Osteoblast (primary cell): ENCODE results near the gene GLUL. TPM values are rescaled to one million over a fixed set of nuclear protein-coding genes. Genes with fewer than 3 reads are reported as not detected.
A peak's percentile ranks its signal among the peaks of the same experiment; 100 is the strongest.
"Not testable (repeated sequence)": the region's sequence is repeated elsewhere in the genome, so short reads cannot be mapped to it uniquely, and the experiment has no call there.

ENCODE experiments used
- DNase-seq: peaks from one replicate; pipeline ENCODE4 v3.0.0; 2011; ENCODE audit warnings: low spot score, mixed read lengths; ENCODE audit not compliant: insufficient read length; ENCODE audit errors: missing footprints
- H2AFZ ChIP-seq: 2 replicates; pipeline ENCODE4 v1.6.0; 2011; ENCODE audit warnings: mild to moderate bottlenecking, low read length
- H3K27ac ChIP-seq: 2 replicates; pipeline ENCODE4 v1.5.1; 2011; ENCODE audit warnings: mild to moderate bottlenecking, low read depth, low read length, moderate library complexity
- H3K27me3 ChIP-seq: 2 replicates; pipeline ENCODE4 v1.6.0; 2012; ENCODE audit warnings: mild to moderate bottlenecking, control low read depth, inconsistent platforms, low read length, moderate library complexity; ENCODE audit not compliant: insufficient read depth
- H3K36me3 ChIP-seq: 2 replicates; pipeline ENCODE4 v1.5.1; 2011; ENCODE audit warnings: mild to moderate bottlenecking, low read length, control low read depth, moderate library complexity; ENCODE audit not compliant: insufficient read depth
- H3K4me1 ChIP-seq: 2 replicates; pipeline ENCODE4 v1.5.1; 2011; ENCODE audit warnings: mild to moderate bottlenecking, low read length, control low read depth, moderate library complexity; ENCODE audit not compliant: insufficient read depth
- H3K4me2 ChIP-seq: 2 replicates; pipeline ENCODE4 v1.6.0; 2011; ENCODE audit warnings: mild to moderate bottlenecking, low read length; ENCODE audit not compliant: insufficient read depth
- H3K4me3 ChIP-seq: fragments of 200-600 bp; sonication (generic); 3 replicates; pipeline ENCODE4 v1.5.1; 2012; ENCODE audit warnings: mild to moderate bottlenecking, low read length, inconsistent platforms; ENCODE audit not compliant: insufficient read depth
- H3K79me2 ChIP-seq: 2 replicates; pipeline ENCODE4 v1.6.0; 2012; ENCODE audit warnings: mild to moderate bottlenecking, low read length, control low read depth, inconsistent platforms; ENCODE audit not compliant: insufficient read depth
- H3K9me3 ChIP-seq: 2 replicates; pipeline ENCODE4 v1.5.1; 2011; ENCODE audit warnings: low read depth, low read length, control low read depth
- H4K20me1 ChIP-seq: 2 replicates; pipeline ENCODE4 v1.6.0; 2012; ENCODE audit warnings: mild to moderate bottlenecking, low read length, control low read depth; ENCODE audit not compliant: insufficient read depth
- CTCF ChIP-seq: IDR thresholded peaks from 2 replicates; pipeline ENCODE4 v1.5.1; 2011; ENCODE audit warnings: mild to moderate bottlenecking, low read depth, low read length, moderate library complexity; ENCODE audit errors: extremely low read depth
- total RNA-seq: library from RNA; depleted of rRNA; stranded (reverse); fragments of >200 nt; gene quantifications from 2 replicates; pipeline ENCODE4 v1.2.3, GENCODE V29; 2012

Gene GLUL
- total RNA-seq, 1 donor = 259 TPM

GRCh38 chr1:182339684-182340083 is 51.9 kb downstream of the GLUL start:
- H4K20me1 ChIP-seq = no peaks in the 10 kb centered on the region
- TF ChIP-seq CTCF = no peak
- H3K9me3 ChIP-seq = no peaks in the 10 kb centered on the region
- H3K79me2 ChIP-seq = no peaks in the 10 kb centered on the region
- no peak overlapping the region for H3K4me2 ChIP-seq
- no peaks in the 10 kb centered on the region for H3K27me3 ChIP-seq
- H3K27ac ChIP-seq = no peak overlapping the region
- no peak overlapping the region for H2AFZ ChIP-seq
- no peak for DNase-seq
- no peak overlapping the region for H3K4me3 ChIP-seq
- H3K4me1 ChIP-seq = no peaks in the 10 kb centered on the region
- H3K36me3 ChIP-seq = no peaks in the 10 kb centered on the region

GRCh38 chr1:182338806-182339370 is 52.7 kb downstream of the GLUL start:
- H3K4me2 ChIP-seq = no peak overlapping the region
- H3K27ac ChIP-seq = no peak overlapping the region
- H3K9me3 ChIP-seq = no peaks in the 10 kb centered on the region
- DNase-seq = no peak
- no peak for TF ChIP-seq CTCF
- H3K4me1 ChIP-seq = no peaks in the 10 kb centered on the region
- H4K20me1 ChIP-seq = no peaks in the 10 kb centered on the region
- H3K4me3 ChIP-seq = no peak overlapping the region
- H2AFZ ChIP-seq = no peak overlapping the region
- no peaks in the 10 kb centered on the region for H3K27me3 ChIP-seq
- H3K36me3 ChIP-seq = no peaks in the 10 kb centered on the region
- no peaks in the 10 kb centered on the region for H3K79me2 ChIP-seq

GRCh38 chr1:182337736-182338571 is 53.6 kb downstream of the GLUL start:
- no peak for TF ChIP-seq CTCF
- Histone ChIP-seq H3K4me3 (no peak overlapping the region), H2AFZ (no peak overlapping the region), H3K4me2 (no peak overlapping the region), H3K27me3 (no peaks in the 10 kb centered on the region), H3K79me2 (no peaks in the 10 kb centered on the region), H3K27ac (no peak overlapping the region), H3K9me3 (no peaks in the 10 kb centered on the region), H4K20me1 (no peaks in the 10 kb centered on the region), H3K4me1 (no peaks in the 10 kb centered on the region), H3K36me3 (no peaks in the 10 kb centered on the region)
- peak; percentile 22 for DNase-seq

GRCh38 chr1:182335771-182336566 is 55.6 kb downstream of the GLUL start:
- Histone ChIP-seq H3K79me2 (no peaks in the 10 kb centered on the region), H3K4me3 (no peak overlapping the region), H3K27ac (no peak overlapping the region), H3K36me3 (no peaks in the 10 kb centered on the region), H2AFZ (no peak overlapping the region), H3K9me3 (no peaks in the 10 kb centered on the region), H3K4me2 (no peak overlapping the region), H3K27me3 (no peaks in the 10 kb centered on the region), H3K4me1 (no peaks in the 10 kb centered on the region), H4K20me1 (no peaks in the 10 kb centered on the region)
- no peak for TF ChIP-seq CTCF
- DNase-seq = no peak

GRCh38 chr1:182333071-182333571 is 58.5 kb downstream of the GLUL start:
- H3K79me2 ChIP-seq, H3K4me2 ChIP-seq, DNase-seq, H2AFZ ChIP-seq, H3K4me1 ChIP-seq, H3K9me3 ChIP-seq, H4K20me1 ChIP-seq, H3K27me3 ChIP-seq, H3K27ac ChIP-seq, H3K4me3 ChIP-seq, H3K36me3 ChIP-seq: not testable (repeated sequence)
